Panc1 (cell line): Measurements from ENCODE around the gene GON4L. TPM values are rescaled to one million over a fixed set of nuclear protein-coding genes. Genes with fewer than 3 reads are reported as not detected.
A peak's percentile ranks its signal among the peaks of the same experiment; 100 is the strongest.
"Not testable (repeated sequence)": the region's sequence is repeated elsewhere in the genome, so short reads cannot be mapped to it uniquely, and the experiment has no call there.

Experiments used
- ATAC-seq: fragments of 200-7000 bp; cut with Tn5 transposase; 2 replicates; pipeline ENCODE4 v1.9.1; 2020; ENCODE audit warnings: mild to moderate bottlenecking, moderate library complexity
- BruUV-seq: library from RNA; stranded (reverse); fragments of 400-500 nt; replicated peaks from 2 replicates; lab custom pipeline; 2021; lab: Mats Ljungman, UMichigan
- CTCF ChIA-PET: fragments of 300-600 bp; sonication (Branson Sonifier 250); formaldehyde crosslinking; loops from one replicate; lab custom pipeline; 2022; ENCODE audit warnings: antibody characterized with exemption; lab: Charles Lee
- POLR2A ChIA-PET: fragments of 300-600 bp; sonication (Branson Sonifier 250); formaldehyde crosslinking; loops from one replicate; lab custom pipeline; 2022; ENCODE audit warnings: antibody characterized with exemption; lab: Charles Lee
- DNase-seq: peaks from one replicate; pipeline ENCODE4 v3.0.0-alpha.2; 2010; ENCODE audit warnings: low read depth, low spot score
- H3K27ac ChIP-seq: 2 replicates; pipeline ENCODE4 v1.5.1; 2011; ENCODE audit warnings: mild to moderate bottlenecking, low read length, inconsistent platforms
- H3K27me3 ChIP-seq: fragments of 200-500 bp; sonication (Bioruptor generic); 2 replicates; pipeline ENCODE4 v1.6.0; 2014; ENCODE audit warnings: low read length, inconsistent platforms; ENCODE audit not compliant: control insufficient read depth, insufficient read depth
- H3K36me3 ChIP-seq: fragments of 200-500 bp; sonication (Bioruptor generic); 2 replicates; pipeline ENCODE4 v1.5.1; 2014; ENCODE audit warnings: inconsistent platforms, mild to moderate bottlenecking, low read length, moderate library complexity; ENCODE audit not compliant: control insufficient read depth, insufficient read depth
- H3K4me1 ChIP-seq: 2 replicates; pipeline ENCODE4 v1.5.1; 2011; ENCODE audit warnings: inconsistent platforms, mild to moderate bottlenecking, low read length, moderate library complexity; ENCODE audit not compliant: control insufficient read depth, insufficient read depth
- H3K4me3 ChIP-seq, 2 experiments: 2 replicates each; pipeline ENCODE4 v1.5.1; 2011 to 2012; ENCODE audit warnings: low read depth in 2 of 2, low read length in 2 of 2, mild to moderate bottlenecking in 2 of 2, inconsistent platforms in 1 of 2, moderate library complexity in 1 of 2
- H3K9me3 ChIP-seq: fragments of 200-500 bp; sonication (Bioruptor generic); 2 replicates; pipeline ENCODE4 v1.5.1; 2014; ENCODE audit warnings: low read depth, mild to moderate bottlenecking, inconsistent platforms, low read length, moderate library complexity; ENCODE audit not compliant: control insufficient read depth, insufficient read depth
- CTCF ChIP-seq: fragments of 450-650 bp; IDR thresholded peaks from 2 replicates; pipeline ENCODE4 v1.5.1; 2017; ENCODE audit warnings: mild to moderate bottlenecking
- POLR2AphosphoS5 ChIP-seq: IDR thresholded peaks from 2 replicates; pipeline ENCODE4 v1.6.1; 2012; ENCODE audit warnings: mild to moderate bottlenecking, low read depth, low read length, moderate library complexity
- REST ChIP-seq, 2 experiments: IDR thresholded peaks; 2 replicates each; pipeline ENCODE4 v1.6.1; 2011 to 2012; ENCODE audit warnings: low read depth in 2 of 2, control low read depth in 1 of 2, low read length in 1 of 2, mild to moderate bottlenecking in 1 of 2, moderate library complexity in 1 of 2; ENCODE audit not compliant: insufficient read depth in 1 of 2
- SIN3A ChIP-seq: IDR thresholded peaks from 2 replicates; pipeline ENCODE4 v1.6.1; 2012; ENCODE audit warnings: low read depth, mild to moderate bottlenecking, low read length, moderate library complexity, borderline replicate concordance; ENCODE audit not compliant: insufficient read depth
- TCF7L2 ChIP-seq: IDR thresholded peaks from 2 replicates; pipeline ENCODE4 v1.6.1; 2011; ENCODE audit warnings: mild to moderate bottlenecking, low read depth, low read length, inconsistent platforms
- in situ Hi-C: cut with HindIII; loops from 2 replicates; pipeline ENCODE4 v1.10.0; 2016; ENCODE audit warnings: low sequenced_read_pairs, low pct_unique_long_range_greater_than_20kb
- intact Hi-C: fragments of 100-400 bp; cut with micrococcal nuclease; formaldehyde crosslinking; loops from one replicate; pipeline ENCODE4 v1.10.0; 2022; ENCODE audit not compliant: unreplicated experiment
- total RNA-seq: library from RNA; stranded (reverse); gene quantifications from one replicate; pipeline ENCODE4 v1.2.1, GENCODE V29; 2021; ENCODE audit not compliant: unreplicated experiment

Gene GON4L
- total RNA-seq, 1 experiment from 2014 or later: 47.6 TPM

GRCh38 chr1:155745284-155746228 lies 111.5 kb downstream of the GON4L start:
- in situ Hi-C loops, H3K27me3 ChIP-seq, H3K36me3 ChIP-seq, BruUV-seq, intact Hi-C loops, H3K4me1 ChIP-seq, H3K9me3 ChIP-seq, POLR2A ChIA-PET: not testable (repeated sequence)
- TF ChIP-seq SIN3A (0 out of 2 replicates have a peak, but pooled peaks have one; percentile 59), POLR2AphosphoS5 (peak; percentile 87)
- DNase-seq (peak; percentile 84), ATAC-seq (peak; percentile 97)
- H3K27ac ChIP-seq: peak overlapping the region; percentile 98
- H3K4me3 ChIP-seq: peak overlapping the region; percentile 70 to 96
- CTCF ChIA-PET: interaction anchor here (0.7 kb wide), 1 partner anchor 244 kb away, joined by 3 read pairs; no protein-coding TSS in a partner anchor

GRCh38 chr1:155744711-155745283 lies 112.2 kb downstream of the GON4L start:
- CTCF ChIA-PET: interaction anchor here (0.7 kb wide), 1 partner anchor 245 kb away, joined by 3 read pairs; no protein-coding TSS in a partner anchor

More at GRCh38 chr1:155744711-155745283, 112.2 kb downstream of the GON4L start:
- ATAC-seq (no peak), DNase-seq (no peak)
- intact Hi-C loops: no loop called here
- Histone ChIP-seq H3K4me3 (peak overlapping the region; percentile 70 to 96), H3K27me3 (no peaks in the 10 kb centered on the region), H3K27ac (peak overlapping the region; percentile 98), H3K9me3 (no peaks in the 10 kb centered on the region), H3K36me3 (peaks cover 3% of the 10 kb centered on the region; the same call in 1 of the 2 replicates), H3K4me1 (peaks cover 3% of the 10 kb centered on the region; the same call in 1 of the 2 replicates)
- POLR2A ChIA-PET: interaction anchor here (0.6 kb wide), 1 partner anchor 673 kb away, joined by 7 read pairs; no protein-coding TSS in a partner anchor
- BruUV-seq: TSS peak; percentile 78
- TF ChIP-seq SIN3A (no peak), POLR2AphosphoS5 (no peak), REST (IDR thresholded peaks at IDR 0.05; ENCODE audit: insufficient read depth in 1 of 2, low read depth in 2 of 2, low read length in 1 of 2) (no peak), CTCF (no peak), TCF7L2 (no peak)
- in situ Hi-C loops: no loop called here
